A549 (cell line): ENCODE results near the gene RTL1. TPM values are rescaled to one million over a fixed set of nuclear protein-coding genes. Genes with fewer than 3 reads are reported as not detected.

Experiments
- ATAC-seq, 2 experiments: fragments of 200-7000 bp in 1 of 2; fragments of >200 bp in 1 of 2; cut with Nextera tagmentation in 1 of 2; cut with Tn5 transposase in 1 of 2; 3 replicates each; pipeline versions ENCODE4 v1.8.0 to v1.9.1; 2018 to 2020; ENCODE audit warnings: mild to moderate bottlenecking in 1 of 2, moderate library complexity in 1 of 2
- CTCF ChIA-PET: fragments of 300-600 bp; sonication (Branson Sonifier 250); formaldehyde crosslinking; extraction: SDS; loops from one replicate; lab custom pipeline; 2021; ENCODE audit warnings: antibody characterized with exemption, inconsistent platforms; lab: Yijun Ruan, JAX
- POLR2A ChIA-PET: fragments of 350-600 bp; formaldehyde crosslinking; extraction: SDS; loops from one replicate; lab custom pipeline; 2021; ENCODE audit warnings: antibody characterized with exemption, inconsistent platforms; lab: Yijun Ruan, JAX
- DNase-seq, 2 experiments: peaks; one replicate each; pipeline versions ENCODE4 v3.0.0 to v3.0.0-alpha.2; 2011 to 2016; ENCODE audit warnings: low read depth in 1 of 2, low spot score in 1 of 2
- FAIRE-seq: peaks from 2 replicates; lab custom pipeline; 2011; peaks lifted over from hg19 to GRCh38; lab: Jason Lieb, UNC
- H3K27ac ChIP-seq, 2 experiments: fragments of >200 bp; sonication (Bioruptor Twin); formaldehyde crosslinking; 3 replicates each; pipeline ENCODE4 v1.5.1; 2016 to 2017
- H3K4me1 ChIP-seq: fragments of >200 bp; sonication (Bioruptor Twin); formaldehyde crosslinking; 3 replicates; pipeline ENCODE4 v1.6.1; 2016
- H3K4me2 ChIP-seq: fragments of >200 bp; sonication (Bioruptor Twin); formaldehyde crosslinking; 3 replicates; pipeline ENCODE4 v1.6.1; 2016
- H3K4me3 ChIP-seq: fragments of >200 bp; sonication (Bioruptor Twin); formaldehyde crosslinking; 3 replicates; pipeline ENCODE4 v1.5.1; 2016
- H3K9me3 ChIP-seq: fragments of >200 bp; sonication (Bioruptor Twin); formaldehyde crosslinking; 3 replicates; pipeline ENCODE4 v1.6.1; 2016
- BHLHE40 ChIP-seq: IDR thresholded peaks from 2 replicates; pipeline ENCODE4 v1.6.1; 2012; ENCODE audit warnings: low read depth, low read length, inconsistent platforms
- CEBPB ChIP-seq, 2 experiments: fragments of >200 bp in 1 of 2; sonication (Bioruptor Twin) in 1 of 2; formaldehyde crosslinking in 1 of 2; IDR thresholded peaks; 2 replicates each; pipeline ENCODE4 v1.6.1; 2012 to 2016
- ELK1 ChIP-seq: fragments of 150-350 bp; IDR thresholded peaks from 2 replicates; pipeline ENCODE4 v1.6.1; 2014; ENCODE audit warnings: low read depth, mild to moderate bottlenecking, low read length
- FOXS1 ChIP-seq: fragments of 250-450 bp; sonication (Bioruptor Pico); IDR thresholded peaks from 2 replicates; pipeline ENCODE4 v1.5.0; 2020; ENCODE audit warnings: mild to moderate bottlenecking, moderate library complexity
- HDAC2 ChIP-seq: fragments of 200-600 bp; sonication (generic); IDR thresholded peaks from 2 replicates; pipeline ENCODE4 v1.6.1; 2016
- JUN ChIP-seq, 2 experiments: fragments of >200 bp; sonication (Bioruptor Twin); formaldehyde crosslinking; IDR thresholded peaks; 2 replicates in 1 of 2; 3 replicates in 1 of 2; pipeline ENCODE4 v1.6.1; 2016 to 2017
- JUNB ChIP-seq: fragments of >200 bp; sonication (Bioruptor Twin); formaldehyde crosslinking; IDR thresholded peaks from 2 replicates; pipeline ENCODE4 v1.6.1; 2016
- KDM5A ChIP-seq: fragments of 200-600 bp; sonication (generic); IDR thresholded peaks from 2 replicates; pipeline ENCODE4 v1.6.1; 2016; ENCODE audit warnings: antibody characterized with exemption, mild to moderate bottlenecking
- MYC ChIP-seq: IDR thresholded peaks from 2 replicates; pipeline ENCODE4 v1.6.1; 2012; ENCODE audit warnings: mild to moderate bottlenecking, inconsistent platforms, low read length, improper control_type of control experiment, borderline replicate concordance
- NFE2L2 ChIP-seq: fragments of 150-350 bp; conservative IDR thresholded peaks from 2 replicates; pipeline ENCODE4 v1.6.1; 2014; ENCODE audit warnings: low read length
- PHF8 ChIP-seq: fragments of 200-600 bp; sonication (generic); IDR thresholded peaks from 2 replicates; pipeline ENCODE4 v1.6.1; 2016; ENCODE audit warnings: low read depth, mild to moderate bottlenecking, antibody characterized with exemption, moderate library complexity, borderline replicate concordance
- POLR2A ChIP-seq: IDR thresholded peaks from 2 replicates; pipeline ENCODE4 v1.6.1; 2012; ENCODE audit warnings: mild to moderate bottlenecking, low read length
- SMC3 ChIP-seq: fragments of >200 bp; sonication (Bioruptor Twin); formaldehyde crosslinking; IDR thresholded peaks from 3 replicates; pipeline ENCODE4 v1.6.1; 2018; ENCODE audit warnings: inconsistent platforms
- TFCP2L1 ChIP-seq: fragments of 250-450 bp; sonication (Bioruptor Pico); IDR thresholded peaks from 2 replicates; pipeline ENCODE4 v1.5.0; 2021; ENCODE audit warnings: mild to moderate bottlenecking
- USF2 ChIP-seq: fragments of 450-650 bp; IDR thresholded peaks from 2 replicates; pipeline ENCODE4 v1.6.1; 2014; ENCODE audit warnings: antibody characterized with exemption
- ZC3H11A ChIP-seq: fragments of 450-650 bp; IDR thresholded peaks from 2 replicates; pipeline ENCODE4 v1.6.1; 2014; ENCODE audit warnings: antibody characterized with exemption, mild to moderate bottlenecking
- ZSCAN20 ChIP-seq: fragments of 250-450 bp; sonication (Bioruptor Pico); IDR thresholded peaks from 2 replicates; pipeline ENCODE4 v1.8.0; 2022; ENCODE audit warnings: mild to moderate bottlenecking, moderate library complexity
- WGBS: methylation state at CpG from one replicate; pipeline ENCODE4 v1.1.6; 2017; ENCODE audit errors: missing lambda C conversion rate; 5-methylcytosine and 5-hydroxymethylcytosine counted together
- polyA plus RNA-seq, 4 experiments: library from polyadenylated mRNA; depleted of rRNA in 3 of 4; stranded (reverse); fragments of >200 nt; fragmentation: RNase III in 1 of 4; extraction: RNeasy Plus Mini Kit Qiagen cat#74134 plus additional on column Dnase treatment in 1 of 4; gene quantifications; 2 replicates in 3 of 4; 3 replicates in 1 of 4; pipeline ENCODE4 v1.2.3, GENCODE V29; 2011 to 2017
- TF ChIP-seq, protein P1 (sequence below): fragments of 200-600 bp; sonication (generic); IDR thresholded peaks from 2 replicates; pipeline ENCODE4 v1.6.1; 2016; ENCODE audit warnings: antibody characterized with exemption, mild to moderate bottlenecking, moderate library complexity
- TF ChIP-seq, protein P2 (sequence below): fragments of 250-450 bp; sonication (Bioruptor Pico); IDR thresholded peaks from 2 replicates; pipeline ENCODE4 v1.5.0; 2021; ENCODE audit warnings: mild to moderate bottlenecking, moderate library complexity, borderline replicate concordance

Gene RTL1
- polyA plus RNA-seq, 2 of the 4 experiments (the other 2 are of a cell fraction), result 0.01 TPM; not detected in 1

DNA sequence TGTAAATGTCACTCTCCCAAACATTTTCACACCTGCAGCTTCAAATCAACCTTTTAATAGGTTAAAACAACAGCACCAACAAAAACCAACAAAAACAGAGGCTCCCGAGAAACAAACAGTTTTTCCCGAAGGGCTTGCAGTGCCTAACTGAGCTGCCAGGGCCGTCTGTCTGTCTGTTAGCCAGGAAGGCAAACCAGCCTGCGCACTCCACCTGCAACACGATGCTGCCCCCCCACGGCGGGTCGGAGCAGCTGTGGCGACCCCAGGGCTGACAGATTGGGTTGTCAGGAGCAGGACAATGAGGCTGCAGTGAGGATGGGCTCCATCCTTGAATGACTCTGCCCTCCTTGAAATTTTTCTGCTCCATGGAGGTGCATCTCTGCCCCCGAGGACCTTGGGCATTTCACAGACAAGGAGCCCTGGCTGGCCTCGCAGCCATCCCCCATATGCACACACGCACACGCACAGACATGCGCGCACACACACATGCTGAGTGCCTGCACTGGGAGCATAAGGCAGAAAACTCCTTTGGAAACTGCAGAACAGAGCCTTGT, 2.6 kb downstream of the RTL1 start (continued):
- TF ChIP-seq, protein P1, sequence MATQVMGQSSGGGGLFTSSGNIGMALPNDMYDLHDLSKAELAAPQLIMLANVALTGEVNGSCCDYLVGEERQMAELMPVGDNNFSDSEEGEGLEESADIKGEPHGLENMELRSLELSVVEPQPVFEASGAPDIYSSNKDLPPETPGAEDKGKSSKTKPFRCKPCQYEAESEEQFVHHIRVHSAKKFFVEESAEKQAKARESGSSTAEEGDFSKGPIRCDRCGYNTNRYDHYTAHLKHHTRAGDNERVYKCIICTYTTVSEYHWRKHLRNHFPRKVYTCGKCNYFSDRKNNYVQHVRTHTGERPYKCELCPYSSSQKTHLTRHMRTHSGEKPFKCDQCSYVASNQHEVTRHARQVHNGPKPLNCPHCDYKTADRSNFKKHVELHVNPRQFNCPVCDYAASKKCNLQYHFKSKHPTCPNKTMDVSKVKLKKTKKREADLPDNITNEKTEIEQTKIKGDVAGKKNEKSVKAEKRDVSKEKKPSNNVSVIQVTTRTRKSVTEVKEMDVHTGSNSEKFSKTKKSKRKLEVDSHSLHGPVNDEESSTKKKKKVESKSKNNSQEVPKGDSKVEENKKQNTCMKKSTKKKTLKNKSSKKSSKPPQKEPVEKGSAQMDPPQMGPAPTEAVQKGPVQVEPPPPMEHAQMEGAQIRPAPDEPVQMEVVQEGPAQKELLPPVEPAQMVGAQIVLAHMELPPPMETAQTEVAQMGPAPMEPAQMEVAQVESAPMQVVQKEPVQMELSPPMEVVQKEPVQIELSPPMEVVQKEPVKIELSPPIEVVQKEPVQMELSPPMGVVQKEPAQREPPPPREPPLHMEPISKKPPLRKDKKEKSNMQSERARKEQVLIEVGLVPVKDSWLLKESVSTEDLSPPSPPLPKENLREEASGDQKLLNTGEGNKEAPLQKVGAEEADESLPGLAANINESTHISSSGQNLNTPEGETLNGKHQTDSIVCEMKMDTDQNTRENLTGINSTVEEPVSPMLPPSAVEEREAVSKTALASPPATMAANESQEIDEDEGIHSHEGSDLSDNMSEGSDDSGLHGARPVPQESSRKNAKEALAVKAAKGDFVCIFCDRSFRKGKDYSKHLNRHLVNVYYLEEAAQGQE, result no peak
- peak; percentile 73 for TF ChIP-seq SMC3
- TF ChIP-seq CEBPB (IDR thresholded peaks at IDR 0.05), result no peak
- TF ChIP-seq, protein P2, sequence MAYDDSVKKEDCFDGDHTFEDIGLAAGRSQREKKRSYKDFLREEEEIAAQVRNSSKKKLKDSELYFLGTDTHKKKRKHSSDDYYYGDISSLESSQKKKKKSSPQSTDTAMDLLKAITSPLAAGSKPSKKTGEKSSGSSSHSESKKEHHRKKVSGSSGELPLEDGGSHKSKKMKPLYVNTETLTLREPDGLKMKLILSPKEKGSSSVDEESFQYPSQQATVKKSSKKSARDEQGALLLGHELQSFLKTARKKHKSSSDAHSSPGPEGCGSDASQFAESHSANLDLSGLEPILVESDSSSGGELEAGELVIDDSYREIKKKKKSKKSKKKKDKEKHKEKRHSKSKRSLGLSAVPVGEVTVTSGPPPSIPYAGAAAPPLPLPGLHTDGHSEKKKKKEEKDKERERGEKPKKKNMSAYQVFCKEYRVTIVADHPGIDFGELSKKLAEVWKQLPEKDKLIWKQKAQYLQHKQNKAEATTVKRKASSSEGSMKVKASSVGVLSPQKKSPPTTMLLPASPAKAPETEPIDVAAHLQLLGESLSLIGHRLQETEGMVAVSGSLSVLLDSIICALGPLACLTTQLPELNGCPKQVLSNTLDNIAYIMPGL (CRISPR knock-in tag), result no peak
- TF ChIP-seq NFE2L2, result no peak
- no peak for TF ChIP-seq ZC3H11A
- no peak for TF ChIP-seq JUNB
- TF ChIP-seq POLR2A, result no peak
- TF ChIP-seq FOXS1 (CRISPR knock-in tag), result no peak
- no peak for TF ChIP-seq PHF8
- no peak for TF ChIP-seq HDAC2

GRCh38 chr14:100899884-100900771, 3.4 kb downstream of the RTL1 start:
- Histone ChIP-seq H3K4me2 (no peak overlapping the region), H3K27ac (no peak overlapping the region), H3K9me3 (no peaks in the 10 kb centered on the region), H3K4me3 (no peak overlapping the region), H3K4me1 (peaks cover 5% of the 10 kb centered on the region; the same call in 2 of the 3 replicates)
- WGBS, result 91% methylated on average over 19 of the region's 19 CpGs
- ChIA-PET POLR2A (interaction anchor here (0.7 kb wide), 1 partner anchor 522 kb away, joined by 3 read pairs; no protein-coding TSS in a partner anchor), CTCF (interaction anchor here (0.6 to 4.3 kb wide), 22 partner anchors 9 to 765 kb away, joined by 3 to 32 read pairs (median 4); no protein-coding TSS in a partner anchor)
- DNase-seq (no peak), ATAC-seq (no peak), FAIRE-seq (no peak)
- TF ChIP-seq TFCP2L1 (CRISPR knock-in tag) (no peak), MYC (no peak), JUN (IDR thresholded peaks at IDR 0.05) (no peak), USF2 (no peak), KDM5A (no peak), ELK1 (no peak), BHLHE40 (no peak), ZSCAN20 (CRISPR knock-in tag) (no peak)
- TF ChIP-seq, protein P2 (CRISPR knock-in tag), result no peak
